Right lobe of liver (tissue), 6 donors: ENCODE results near the gene ZNF18. TPM values are rescaled to one million over a fixed set of nuclear protein-coding genes. Genes with fewer than 3 reads are reported as not detected.
A peak's percentile ranks its signal among the peaks of the same experiment; 100 is the strongest.

ENCODE experiments used
- ATAC-seq, 4 donors: fragments of 200-7000 bp; cut with Tn5 transposase; one replicate each; pipeline ENCODE4 v1.9.1; 2020; ENCODE audit warnings: mild to moderate bottlenecking in 4 of 4, moderate library complexity in 4 of 4
- DNase-seq, 3 donors: peaks; one replicate each; pipeline ENCODE4 v3.0.0-alpha.2; 2020
- H3K27ac ChIP-seq, 3 donors: fragments of 200-600 bp; one replicate each; pipeline ENCODE4 v1.8.0; 2022
- H3K27me3 ChIP-seq, 2 donors: fragments of 200-600 bp; one replicate each; pipeline ENCODE4 v1.8.0; 2022
- H3K36me3 ChIP-seq, 4 donors: fragments of 200-600 bp; sonication (generic) in 1 of 4; one replicate each; pipeline versions ENCODE4 v1.5.1 to v1.8.0; 2017 to 2022; ENCODE audit warnings: control low read depth in 1 of 4
- H3K4me1 ChIP-seq, 4 donors: fragments of 200-600 bp; sonication (generic) in 1 of 4; one replicate each; pipeline versions ENCODE4 v1.5.1 to v1.8.0; 2017 to 2022; ENCODE audit warnings: control low read depth in 1 of 4
- H3K4me3 ChIP-seq, 3 donors: fragments of 200-600 bp; one replicate each; pipeline ENCODE4 v1.8.0; 2022
- H3K9me3 ChIP-seq, 4 donors: fragments of 200-600 bp; sonication (generic) in 1 of 4; one replicate each; pipeline versions ENCODE4 v1.5.1 to v1.8.0; 2017 to 2022; ENCODE audit warnings: control low read depth in 1 of 4
- POLR2A ChIP-seq: fragments of 450-650 bp; IDR thresholded peaks from one replicate; pipeline ENCODE4 v1.6.1; 2017; ENCODE audit warnings: antibody characterized with exemption, mild to moderate bottlenecking
- WGBS: methylation state at CpG from one replicate; pipeline ENCODE4 v1.1.6; 2018; ENCODE audit warnings: low coverage, low lambda C conversion rate; ENCODE audit not compliant: insufficient coverage; ENCODE audit errors: missing lambda C conversion rate; 5-methylcytosine and 5-hydroxymethylcytosine counted together
- intact Hi-C, 2 donors: fragments of 100-400 bp; cut with DNase I; formaldehyde crosslinking; loops; one replicate each; pipeline versions ENCODE4 v1.11.2 to v1.14.1; 2022
- total RNA-seq, 6 experiments: library from RNA; depleted of rRNA in 2 of 6; stranded (reverse); fragments of >200 nt in 2 of 6; fragmentation: NEBNext Ultra II Directional in 3 of 6; extraction: Animal tissue kit (Norgen Biotek cat#: 25700) in 3 of 6; gene quantifications; one replicate each; pipeline versions ENCODE4 v1.1.0 to v1.2.4, GENCODE V29; 2016 to 2023
- TF ChIP-seq, protein P1 (sequence below), 4 donors: fragments of 200-600 bp in 3 of 4; fragments of 450-650 bp in 1 of 4; IDR thresholded peaks; one replicate each; pipeline versions ENCODE4 v1.5.1 to v1.8.0; 2016 to 2022; ENCODE audit warnings: antibody characterized with exemption in 4 of 4, mild to moderate bottlenecking in 2 of 4
- donor health status: DM: no; HTN: yes; CAD: no.
- donor health status: DM: no; HTN: no; CAD: no.
- donor health status: DM: no; HTN: no; CAD: no.
- donor health status: DM: no; HTN: yes; CAD: no.
- donor health status: DM: no; HTN: yes; CAD: no.

ZNF18 gene
- total RNA-seq, 6 experiments from 2014 or later = 3.7 to 7.0 (median 4.2) TPM

DNA sequence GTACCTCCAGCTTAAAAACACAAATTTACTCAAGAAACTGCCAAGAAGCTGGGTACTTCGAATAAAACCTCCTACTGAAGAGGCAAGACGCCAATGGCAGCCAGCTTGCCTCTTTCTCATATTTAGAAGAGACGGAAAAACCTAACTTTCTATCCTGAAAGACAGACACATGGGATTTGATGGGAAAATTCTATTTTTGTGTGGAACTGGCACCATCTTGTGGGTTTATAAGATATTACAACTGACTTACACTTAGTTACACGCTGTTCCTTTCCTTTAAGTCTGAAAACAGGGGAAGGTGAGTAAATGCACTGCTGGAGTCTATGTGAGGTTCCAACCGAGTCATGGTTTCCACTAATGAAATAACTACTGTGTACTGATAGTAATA lies 10.3 kb downstream of the ZNF18 start:
- intact Hi-C loops = no loop called here
- no peaks in the 10 kb centered on the region for H3K9me3 ChIP-seq
- H3K4me3 ChIP-seq = no peak overlapping the region
- no peak for TF ChIP-seq POLR2A
- TF ChIP-seq, protein P1, sequence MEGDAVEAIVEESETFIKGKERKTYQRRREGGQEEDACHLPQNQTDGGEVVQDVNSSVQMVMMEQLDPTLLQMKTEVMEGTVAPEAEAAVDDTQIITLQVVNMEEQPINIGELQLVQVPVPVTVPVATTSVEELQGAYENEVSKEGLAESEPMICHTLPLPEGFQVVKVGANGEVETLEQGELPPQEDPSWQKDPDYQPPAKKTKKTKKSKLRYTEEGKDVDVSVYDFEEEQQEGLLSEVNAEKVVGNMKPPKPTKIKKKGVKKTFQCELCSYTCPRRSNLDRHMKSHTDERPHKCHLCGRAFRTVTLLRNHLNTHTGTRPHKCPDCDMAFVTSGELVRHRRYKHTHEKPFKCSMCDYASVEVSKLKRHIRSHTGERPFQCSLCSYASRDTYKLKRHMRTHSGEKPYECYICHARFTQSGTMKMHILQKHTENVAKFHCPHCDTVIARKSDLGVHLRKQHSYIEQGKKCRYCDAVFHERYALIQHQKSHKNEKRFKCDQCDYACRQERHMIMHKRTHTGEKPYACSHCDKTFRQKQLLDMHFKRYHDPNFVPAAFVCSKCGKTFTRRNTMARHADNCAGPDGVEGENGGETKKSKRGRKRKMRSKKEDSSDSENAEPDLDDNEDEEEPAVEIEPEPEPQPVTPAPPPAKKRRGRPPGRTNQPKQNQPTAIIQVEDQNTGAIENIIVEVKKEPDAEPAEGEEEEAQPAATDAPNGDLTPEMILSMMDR (IDR thresholded peaks at IDR 0.05) = peak; percentile 59 to 69 (median 64)
- H3K27me3 ChIP-seq = no peaks in the 10 kb centered on the region
- H3K36me3 ChIP-seq = peaks cover 0 to 27% (median 3%) of the 10 kb centered on the region in 4 donors
- 18% methylated on average over 5 of the region's 5 CpGs for WGBS
- DNase-seq (no peak), ATAC-seq (peak; percentile 77 to 91 (median 78))
- H3K27ac ChIP-seq = peak overlapping the region in 1 of 3 donors; percentile 6
- peaks cover 0 to 21% (median 5%) of the 10 kb centered on the region in 4 donors for H3K4me1 ChIP-seq

DNA sequence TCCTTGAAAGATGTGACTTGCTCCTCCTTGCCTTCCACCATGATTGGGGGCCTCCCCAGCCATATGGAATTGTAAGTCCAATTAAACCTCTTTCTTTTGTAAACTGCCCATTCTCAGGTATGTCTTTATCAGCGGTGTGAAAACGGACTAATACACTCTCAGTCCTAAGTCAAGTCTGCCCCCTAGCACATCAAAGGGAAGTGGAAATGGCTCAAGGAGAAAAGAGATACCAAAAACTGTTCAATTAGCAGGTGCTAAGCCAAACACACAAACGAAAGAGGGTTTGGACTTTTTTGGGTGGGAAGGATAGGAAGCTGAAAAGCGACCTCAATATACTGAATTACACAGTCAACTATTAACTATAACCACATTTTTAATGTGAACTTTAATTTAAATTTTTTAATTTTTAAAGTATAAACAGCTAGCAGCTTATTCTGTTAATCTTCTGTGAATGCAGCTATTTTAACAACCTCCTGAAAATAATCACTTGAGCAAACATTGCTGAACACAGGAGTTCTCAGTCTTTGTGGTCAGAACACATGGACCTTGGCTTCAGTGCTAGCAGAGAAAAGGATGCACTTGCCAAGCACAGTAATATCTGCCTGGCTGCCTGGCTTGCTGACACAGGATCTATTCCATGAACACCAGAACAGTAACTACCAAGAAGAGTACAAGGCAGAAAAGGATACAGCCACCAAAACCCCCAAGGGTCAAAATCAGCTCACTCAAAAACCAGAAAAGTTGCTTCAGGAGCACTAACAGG lies 10.9 kb downstream of the ZNF18 start:
- intact Hi-C loops = no loop called here
- no peaks in the 10 kb centered on the region for H3K27me3 ChIP-seq
- peaks cover 0 to 27% (median 3%) of the 10 kb centered on the region in 4 donors for H3K36me3 ChIP-seq
- 59% methylated on average over 4 of the region's 4 CpGs for WGBS
- peak overlapping the region in 1 of 3 donors; percentile 6 for H3K27ac ChIP-seq
- ATAC-seq = peak; percentile 95 to 98 (median 96)
- DNase-seq = peak in 2 of 3 donors; percentile 30 to 77
- TF ChIP-seq, protein P1 (IDR thresholded peaks at IDR 0.05) = no peak
- TF ChIP-seq POLR2A = no peak
- no peak overlapping the region for H3K4me3 ChIP-seq
- no peaks in the 10 kb centered on the region for H3K9me3 ChIP-seq
- peaks cover 0 to 21% (median 5%) of the 10 kb centered on the region in 4 donors for H3K4me1 ChIP-seq

GRCh38 chr17:11981862-11982261 lies 15.4 kb downstream of the ZNF18 start:
- DNase-seq (no peak), ATAC-seq (no peak)
- peaks cover 0 to 8% (median 4%) of the 10 kb centered on the region in 4 donors for H3K4me1 ChIP-seq
- 91% methylated on average over 1 of the region's 4 CpGs for WGBS
- no peaks in the 10 kb centered on the region for H3K9me3 ChIP-seq
- TF ChIP-seq, protein P1 (IDR thresholded peaks at IDR 0.05) = no peak
- intact Hi-C loops = no loop called here
- no peak overlapping the region for H3K27ac ChIP-seq
- H3K36me3 ChIP-seq = peaks cover 0 to 42% (median 5%) of the 10 kb centered on the region in 4 donors
- no peak overlapping the region for H3K4me3 ChIP-seq
- H3K27me3 ChIP-seq = no peaks in the 10 kb centered on the region

DNA sequence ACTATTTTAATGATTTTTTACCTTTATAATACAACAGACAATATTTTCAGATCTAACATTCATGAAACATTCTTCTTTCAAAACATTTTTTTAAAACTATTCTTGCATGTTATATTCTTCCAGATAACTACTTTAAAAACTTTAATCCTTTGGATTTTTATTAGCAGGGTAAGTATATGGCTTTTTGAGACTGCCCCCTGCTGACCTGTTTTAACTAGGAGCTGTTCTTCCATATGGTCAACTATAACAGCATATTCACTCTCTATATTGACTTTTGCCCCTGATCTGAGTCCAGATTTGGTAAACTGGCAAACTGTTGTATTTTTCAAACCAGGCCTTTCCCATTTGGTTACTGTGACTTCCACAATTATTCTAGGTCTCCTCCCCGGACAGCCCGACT lies 16.5 kb downstream of the ZNF18 start:
- no peak for TF ChIP-seq POLR2A
- TF ChIP-seq, protein P1 (IDR thresholded peaks at IDR 0.05) = peak in 2 of 4 donors; percentile 24 to 31
- Histone ChIP-seq H3K27ac (no peak overlapping the region), H3K27me3 (no peaks in the 10 kb centered on the region), H3K36me3 (peaks cover 0 to 43% (median 5%) of the 10 kb centered on the region in 4 donors), H3K9me3 (no peaks in the 10 kb centered on the region), H3K4me3 (no peak overlapping the region), H3K4me1 (no peaks in the 10 kb centered on the region)
- 64% methylated on average over 2 of the region's 2 CpGs for WGBS
- intact Hi-C loops = no loop called here
- no peak for DNase-seq
- ATAC-seq = no peak
